GM21737 (cell line): ENCODE measurements around the gene ADGB.
A peak's percentile ranks its signal among the peaks of the same experiment; 100 is the strongest.
"Not testable (repeated sequence)": the region's sequence is repeated elsewhere in the genome, so short reads cannot be mapped to it uniquely, and the experiment has no call there.

ENCODE experiments used
- ATAC-seq: cut with Tn5 transposase; IDR thresholded peaks from one replicate; pipeline ENCODE4 v1.9.1; 2021; ENCODE audit warnings: mild to moderate bottlenecking, moderate library complexity; ENCODE audit not compliant: unreplicated experiment

The ADGB gene

DNA sequence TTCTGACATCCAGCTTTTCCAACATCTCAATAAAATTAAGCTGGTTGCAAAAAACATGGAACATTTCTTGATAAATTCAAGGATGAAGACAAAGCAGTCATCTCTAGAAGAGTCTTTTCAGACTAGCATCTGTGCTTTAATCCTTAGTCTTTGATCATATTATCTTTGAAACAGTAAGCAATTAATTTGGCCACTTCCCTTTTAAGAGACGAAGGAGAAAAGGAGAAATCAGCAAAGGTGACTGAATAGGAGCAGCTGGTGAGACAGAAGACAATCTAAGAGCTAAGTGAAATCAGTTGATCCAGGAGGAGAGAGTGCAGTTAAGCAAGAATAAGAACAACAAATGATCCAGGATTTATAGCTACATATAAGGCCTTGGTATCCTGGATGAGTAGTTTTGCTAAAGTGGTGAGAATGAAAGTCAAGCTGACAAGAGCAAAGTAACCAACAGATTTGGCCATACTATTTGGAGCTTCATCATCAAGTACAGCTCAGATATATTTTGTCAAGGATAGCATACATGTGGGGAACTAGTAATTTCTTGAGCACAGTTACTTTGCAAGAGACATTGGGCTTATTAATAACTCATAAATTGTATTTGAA, 215.5 kb downstream of the ADGB start:
- ATAC-seq: no peak

DNA sequence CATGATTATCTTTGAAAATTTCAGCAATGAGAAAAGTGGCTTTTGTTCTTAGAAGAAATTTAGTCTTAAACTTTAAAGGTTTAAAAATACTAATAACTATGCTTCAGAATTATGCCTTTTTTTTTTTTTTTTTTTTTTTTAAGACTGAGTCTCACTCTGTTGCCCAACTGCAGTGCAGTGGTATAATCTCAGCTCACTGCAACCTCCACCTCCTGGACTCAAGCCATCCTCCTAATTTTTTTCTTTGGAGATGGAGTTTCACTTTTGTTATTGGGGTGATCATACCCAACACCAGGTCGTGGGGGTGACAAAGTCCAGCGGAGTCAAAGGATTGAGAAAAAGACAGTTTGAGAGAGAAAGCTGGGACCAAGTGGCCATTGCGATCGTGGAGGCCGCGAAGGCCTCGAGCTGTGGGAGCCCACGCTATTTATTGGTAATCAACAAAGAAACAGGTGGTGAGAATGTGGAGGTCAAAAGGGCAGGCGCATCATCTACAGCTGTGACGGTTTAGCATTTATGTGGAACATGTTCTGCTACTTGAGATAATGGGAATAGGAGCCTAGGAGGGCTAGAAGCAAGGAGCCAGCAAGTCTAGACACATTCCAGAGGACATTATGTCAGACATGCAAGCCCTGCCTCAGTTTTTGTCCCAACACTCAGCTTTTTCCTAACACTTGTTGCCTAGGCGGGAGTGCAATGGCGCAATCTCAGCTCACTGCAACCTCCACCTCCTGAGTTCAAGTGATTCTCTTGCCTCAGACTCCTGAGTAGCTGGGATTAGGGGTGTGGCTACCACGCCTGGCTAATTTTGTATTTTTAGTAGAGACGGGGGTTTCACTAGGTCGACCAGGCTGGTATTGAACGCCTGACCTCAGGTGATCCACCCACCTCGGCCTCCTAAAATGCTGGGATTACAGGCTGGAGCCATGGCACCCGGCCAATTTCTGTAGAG, 217.0 kb downstream of the ADGB start:
- ATAC-seq: not testable (repeated sequence)

DNA sequence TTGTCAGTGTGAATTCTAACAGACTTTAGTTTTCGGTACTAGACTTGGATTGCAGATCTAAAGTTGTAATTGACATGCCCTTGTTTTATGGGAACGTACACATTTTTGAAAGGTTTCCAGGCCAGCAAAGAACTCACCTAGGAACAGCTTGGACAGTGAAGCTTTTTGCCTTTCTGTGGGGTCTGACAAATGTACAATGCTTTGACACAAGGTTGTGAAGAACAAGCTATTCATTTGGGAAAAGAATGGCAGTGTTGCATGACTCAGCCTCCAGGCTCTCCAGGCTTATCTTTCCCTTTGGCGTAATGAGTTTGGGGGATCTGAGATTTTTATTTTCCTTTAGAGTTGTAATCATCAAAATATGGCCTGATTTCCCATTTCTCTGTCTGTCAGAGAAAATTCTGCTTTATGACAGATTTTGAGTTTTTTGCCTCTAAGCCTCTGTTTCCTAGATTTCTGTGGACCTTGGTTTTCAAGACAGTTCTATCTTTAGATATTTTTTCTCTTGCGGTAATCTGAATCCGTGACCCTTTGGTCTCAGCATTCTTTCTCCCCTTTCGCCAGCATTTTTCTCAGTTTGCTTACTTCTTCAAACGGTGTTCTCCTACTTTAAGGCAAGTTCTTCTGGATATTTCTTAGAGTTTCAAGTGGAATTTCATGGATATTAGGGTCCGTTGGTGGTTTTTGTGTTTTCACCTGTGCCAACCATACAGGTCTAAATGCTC, 221.0 kb downstream of the ADGB start:
- ATAC-seq: no peak

DNA sequence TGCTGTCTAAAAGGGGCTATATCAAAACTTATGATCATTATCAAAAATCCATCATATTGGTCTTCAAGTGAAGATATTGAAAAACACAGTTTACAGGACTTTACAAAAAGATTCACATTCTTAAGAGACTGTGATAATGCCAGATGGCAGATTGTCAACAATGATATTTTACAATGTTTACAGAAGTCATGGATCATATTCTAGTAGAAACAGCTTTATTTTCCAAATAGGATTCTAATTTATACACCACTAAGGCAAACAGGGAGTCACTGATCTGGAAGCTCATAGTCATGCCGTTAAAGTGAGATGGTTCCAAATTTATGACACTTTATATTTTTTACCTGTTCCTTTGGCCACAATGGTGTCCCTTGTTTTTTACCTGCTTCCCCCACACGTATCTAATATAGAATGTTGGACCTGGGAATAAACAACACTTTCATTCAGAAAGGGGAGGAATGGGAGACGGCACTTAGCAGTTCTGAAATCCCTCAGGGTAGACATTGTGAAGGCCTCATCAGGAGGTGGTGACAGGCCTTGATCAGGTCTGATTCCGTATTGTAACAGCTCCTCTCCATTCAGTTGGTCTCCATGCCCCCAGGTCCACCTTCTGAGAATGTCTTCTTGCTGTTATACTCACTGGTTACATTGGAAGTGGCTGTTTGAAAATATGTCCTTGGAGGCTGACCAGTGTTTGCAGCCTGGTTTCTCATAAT, 228.6 kb downstream of the ADGB start:
- ATAC-seq: no peak

DNA sequence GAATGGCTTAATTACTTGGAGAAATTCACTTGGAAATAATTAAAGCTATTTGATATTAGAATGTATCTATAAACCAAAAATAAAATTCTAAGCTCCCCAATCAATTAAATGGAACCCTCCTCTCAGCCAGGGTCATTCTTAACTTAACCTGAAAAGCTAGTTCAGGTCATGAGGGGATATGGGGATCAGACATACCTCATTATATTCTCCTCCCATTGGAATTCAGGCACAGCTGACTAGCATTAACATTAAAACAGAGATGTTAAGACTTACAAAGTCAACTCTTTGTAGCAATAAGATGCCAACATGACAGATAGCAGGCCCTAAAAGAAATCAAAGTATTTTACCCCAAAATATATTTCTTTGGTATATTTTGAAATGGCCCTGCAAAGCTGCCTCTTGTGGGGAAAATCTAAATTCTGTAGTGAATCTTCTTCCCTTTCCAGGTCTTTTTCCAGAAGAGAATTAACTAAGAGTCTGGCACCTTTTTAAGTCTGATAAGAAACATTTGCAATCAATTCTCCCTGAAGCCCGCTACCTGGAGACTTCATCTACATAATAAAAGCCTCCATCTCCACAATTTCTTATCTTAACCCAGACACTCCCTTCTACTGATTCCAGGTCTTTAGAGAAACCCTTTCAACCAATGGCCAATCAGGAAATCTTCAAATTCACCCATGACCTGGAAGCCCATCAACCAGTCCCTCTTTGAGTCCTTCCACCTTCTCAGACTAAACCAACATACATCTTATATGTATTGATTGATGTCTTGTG, 231.2 kb downstream of the ADGB start:
- ATAC-seq: no peak

DNA sequence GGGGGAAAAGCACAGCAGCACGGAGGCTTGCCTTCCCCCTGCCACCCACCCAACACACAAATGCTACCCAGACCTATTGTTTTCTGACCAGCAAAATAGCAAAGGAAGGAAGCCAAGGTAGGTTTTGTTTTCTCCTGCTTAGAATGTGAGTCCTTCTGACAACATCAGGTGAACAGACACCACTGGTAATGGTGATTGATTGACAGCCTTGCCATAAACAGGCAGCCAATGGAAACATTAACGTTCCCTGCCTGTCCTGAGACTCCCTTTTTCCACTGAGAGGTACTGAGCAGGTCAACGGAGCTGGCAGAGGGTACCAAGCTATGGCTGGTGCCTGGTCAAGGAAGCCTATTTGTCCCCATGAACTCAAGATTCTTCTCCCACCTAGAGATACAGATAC, 234.4 kb downstream of the ADGB start:
- no peak for ATAC-seq

DNA sequence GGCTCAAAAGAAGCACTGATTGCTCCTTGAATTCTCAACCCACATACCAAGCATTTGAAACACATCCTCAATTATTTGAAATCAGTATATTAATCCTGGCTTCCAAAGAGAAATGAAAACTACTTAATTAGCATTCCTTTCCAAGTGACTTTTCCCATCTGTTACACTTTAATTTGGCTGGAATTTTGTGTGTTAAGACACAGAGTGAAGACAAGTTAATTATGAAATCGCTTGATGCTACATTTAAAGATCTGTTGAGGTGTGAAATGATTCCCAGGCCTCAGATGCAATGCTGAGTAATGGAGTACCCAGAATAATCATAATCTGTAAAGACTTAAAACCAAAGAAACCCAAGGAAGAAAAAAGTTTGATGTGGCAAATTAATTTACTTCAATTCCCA, 241.4 kb downstream of the ADGB start:
- ATAC-seq: no peak

DNA sequence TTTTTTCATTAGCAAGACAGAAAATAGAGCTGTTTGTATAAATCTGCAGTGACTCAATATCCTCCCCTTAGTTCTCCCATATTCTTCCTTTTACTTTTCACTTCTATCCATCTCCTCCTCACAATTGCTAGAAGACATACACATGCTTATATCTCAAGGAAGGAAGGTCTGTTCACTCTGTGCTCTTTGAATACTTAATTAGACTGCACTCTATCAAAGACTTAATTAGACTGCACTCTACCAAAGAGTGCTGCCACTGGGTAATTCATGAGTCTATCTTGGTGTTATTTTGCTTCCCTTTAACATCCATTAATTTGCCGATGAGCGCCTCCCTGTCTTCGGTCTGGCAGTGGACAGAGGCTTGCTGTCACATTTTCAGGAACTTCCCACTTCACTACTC, 241.9 kb downstream of the ADGB start:
- no peak for ATAC-seq

DNA sequence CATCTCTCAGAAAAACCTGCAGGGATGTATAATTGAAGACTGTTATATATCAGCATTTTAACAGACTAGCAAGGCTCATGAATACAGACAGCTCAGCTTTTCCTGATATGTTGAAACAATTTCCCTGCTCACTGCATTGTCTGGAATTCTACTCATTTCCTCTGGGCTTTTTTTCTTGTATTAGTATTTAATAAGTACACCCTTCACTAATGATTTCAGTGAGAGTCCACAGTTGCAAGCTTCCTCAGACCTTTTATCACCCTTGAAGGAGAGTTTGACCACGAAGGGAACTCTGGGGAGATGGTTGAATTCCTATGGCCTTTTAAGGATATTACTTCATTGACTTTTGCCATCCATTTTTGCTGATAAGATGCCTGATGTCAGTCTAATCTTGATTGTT, 248.7 kb downstream of the ADGB start:
- ATAC-seq: no peak

DNA sequence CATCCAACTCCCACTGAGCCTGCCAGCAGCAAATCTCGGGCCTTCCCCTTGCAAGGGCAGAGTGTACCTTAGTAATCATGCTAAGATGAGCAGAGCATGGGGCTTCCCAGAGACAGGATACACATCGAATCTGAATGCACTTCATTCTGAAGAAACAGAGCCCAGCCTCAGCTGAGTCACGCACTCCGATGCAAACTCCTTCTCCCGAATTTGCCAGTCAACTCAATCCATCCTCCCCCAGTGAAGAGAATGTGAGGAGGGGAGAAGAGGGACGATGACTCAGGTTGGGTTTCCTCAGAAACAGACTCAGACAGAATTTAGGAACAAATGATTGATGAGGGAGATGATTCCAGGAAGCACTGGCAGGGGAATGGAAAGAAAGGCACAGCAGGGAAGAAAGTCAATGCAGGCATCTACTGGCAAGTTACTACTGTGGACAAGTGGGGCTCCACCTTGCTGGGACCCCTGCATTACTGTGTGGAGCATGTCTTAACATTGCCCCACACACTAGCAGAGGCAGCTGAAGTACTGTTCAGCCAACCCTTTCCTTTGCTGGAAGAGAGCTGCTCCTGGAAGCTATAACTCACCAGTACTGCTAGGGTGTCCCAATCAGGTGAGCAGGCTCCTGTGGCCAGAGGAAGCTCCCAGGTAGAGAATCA, 251.6 kb downstream of the ADGB start:
- ATAC-seq: no peak

DNA sequence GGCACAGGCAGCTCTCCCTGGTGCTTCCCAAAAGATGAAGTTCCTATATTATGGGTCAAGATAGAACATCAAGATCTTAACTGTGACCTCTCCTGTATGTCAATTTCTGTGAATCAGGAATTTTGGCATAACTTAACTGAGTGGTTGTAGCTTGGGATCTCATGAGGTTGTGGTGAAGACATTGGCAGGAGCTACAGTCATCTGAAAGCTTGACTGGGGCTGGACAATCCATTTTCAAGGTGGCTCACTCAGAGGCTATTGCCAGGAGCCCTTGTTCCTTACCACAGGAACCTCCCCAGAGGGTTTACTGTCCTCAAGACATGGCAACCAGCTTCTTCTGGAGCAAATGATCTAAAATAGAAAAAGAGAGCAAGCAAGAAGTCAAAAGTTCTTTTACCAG, 252.2 kb downstream of the ADGB start:
- no peak for ATAC-seq

DNA sequence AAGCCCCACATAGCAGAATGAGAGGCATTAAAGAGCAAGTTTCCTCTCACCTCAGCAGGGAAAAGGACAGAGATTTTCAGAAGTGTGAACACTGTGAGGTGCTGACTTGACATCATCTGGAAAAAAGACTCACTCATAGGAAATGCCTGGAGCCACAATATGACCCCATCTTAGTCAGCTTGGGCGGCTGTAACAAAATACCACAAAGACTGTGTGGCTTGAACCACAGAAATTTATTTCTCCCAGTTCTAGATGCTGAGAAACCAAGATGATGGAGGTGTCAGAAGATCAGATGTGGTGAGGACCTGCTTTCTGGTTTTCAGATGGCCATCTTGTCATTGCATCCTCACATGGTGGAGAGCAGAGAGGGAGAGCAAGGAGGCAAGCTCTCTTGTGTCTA, 253.1 kb downstream of the ADGB start:
- ATAC-seq: no peak

DNA sequence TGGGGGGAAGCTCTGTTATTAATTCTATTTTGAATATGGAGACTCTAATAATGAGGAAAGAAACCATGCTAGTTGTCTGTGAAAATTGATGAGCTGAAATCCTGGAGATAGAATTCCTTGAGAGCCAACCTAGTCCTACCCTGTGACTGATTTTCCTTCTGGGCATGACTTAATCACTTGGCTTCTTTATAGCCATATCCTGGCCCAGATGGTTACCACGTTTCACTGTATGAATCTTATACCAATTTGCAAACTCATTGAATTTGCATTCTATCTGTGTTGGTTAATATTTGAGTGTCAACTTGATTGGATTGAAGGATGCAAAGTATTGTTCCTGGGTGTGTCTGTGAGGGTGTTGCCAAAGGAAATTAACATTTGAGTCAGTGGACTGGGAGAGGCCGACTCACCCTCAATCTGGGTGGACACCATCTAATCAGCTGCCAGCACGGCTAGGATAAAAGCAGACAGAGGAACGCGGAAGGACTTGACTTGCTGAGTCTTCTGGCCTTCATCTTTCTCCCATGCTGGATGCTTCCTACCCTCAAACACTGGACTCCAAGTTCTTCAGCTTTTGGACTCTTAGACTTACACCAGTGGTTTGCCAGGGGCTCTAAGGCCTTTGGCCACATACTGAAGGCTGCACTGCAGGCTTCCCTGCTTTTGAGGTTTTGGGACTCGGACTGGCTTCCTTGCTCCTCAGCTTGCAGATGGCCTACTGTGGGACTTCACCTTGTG, 255.9 kb downstream of the ADGB start:
- ATAC-seq: not testable (repeated sequence)

DNA sequence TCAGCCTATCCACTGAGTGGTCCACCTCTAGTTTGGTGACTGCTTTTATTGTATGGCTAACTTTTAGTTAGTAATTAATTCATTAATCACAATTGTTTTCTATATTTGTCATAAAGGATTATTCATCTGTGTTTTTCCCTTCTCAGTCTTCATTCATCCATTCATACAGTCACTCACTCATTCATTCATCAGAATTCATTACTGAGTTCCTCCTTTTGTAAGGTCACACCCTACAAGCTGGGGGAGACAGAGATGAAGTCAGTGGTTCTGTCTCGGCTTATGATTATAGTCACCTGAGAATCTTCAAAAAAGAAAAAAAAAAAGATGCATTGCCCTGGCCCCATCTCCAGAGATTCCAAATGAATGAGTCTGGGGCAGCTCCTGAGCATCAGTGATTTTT, 257.1 kb downstream of the ADGB start:
- no peak for ATAC-seq

DNA sequence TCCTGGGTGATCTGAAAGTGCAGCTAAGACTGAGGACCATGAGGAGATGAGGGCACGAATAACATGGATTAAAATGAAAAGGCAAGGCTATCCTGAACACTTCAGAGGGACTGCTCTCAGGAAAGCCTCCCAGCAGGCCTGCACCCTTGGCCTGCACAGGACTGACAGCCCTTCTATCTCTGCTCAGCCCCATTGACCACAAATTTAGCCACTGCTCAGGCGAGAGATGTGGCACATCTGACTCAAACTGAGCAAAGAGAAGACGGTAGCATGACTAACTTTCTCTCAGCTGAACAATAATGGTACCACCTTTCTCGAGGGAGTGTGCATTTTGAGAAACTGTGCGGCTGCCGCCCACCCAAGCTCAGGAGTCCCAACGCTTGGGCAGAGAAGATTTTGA, 257.5 kb downstream of the ADGB start:
- ATAC-seq: peak; percentile 54

DNA sequence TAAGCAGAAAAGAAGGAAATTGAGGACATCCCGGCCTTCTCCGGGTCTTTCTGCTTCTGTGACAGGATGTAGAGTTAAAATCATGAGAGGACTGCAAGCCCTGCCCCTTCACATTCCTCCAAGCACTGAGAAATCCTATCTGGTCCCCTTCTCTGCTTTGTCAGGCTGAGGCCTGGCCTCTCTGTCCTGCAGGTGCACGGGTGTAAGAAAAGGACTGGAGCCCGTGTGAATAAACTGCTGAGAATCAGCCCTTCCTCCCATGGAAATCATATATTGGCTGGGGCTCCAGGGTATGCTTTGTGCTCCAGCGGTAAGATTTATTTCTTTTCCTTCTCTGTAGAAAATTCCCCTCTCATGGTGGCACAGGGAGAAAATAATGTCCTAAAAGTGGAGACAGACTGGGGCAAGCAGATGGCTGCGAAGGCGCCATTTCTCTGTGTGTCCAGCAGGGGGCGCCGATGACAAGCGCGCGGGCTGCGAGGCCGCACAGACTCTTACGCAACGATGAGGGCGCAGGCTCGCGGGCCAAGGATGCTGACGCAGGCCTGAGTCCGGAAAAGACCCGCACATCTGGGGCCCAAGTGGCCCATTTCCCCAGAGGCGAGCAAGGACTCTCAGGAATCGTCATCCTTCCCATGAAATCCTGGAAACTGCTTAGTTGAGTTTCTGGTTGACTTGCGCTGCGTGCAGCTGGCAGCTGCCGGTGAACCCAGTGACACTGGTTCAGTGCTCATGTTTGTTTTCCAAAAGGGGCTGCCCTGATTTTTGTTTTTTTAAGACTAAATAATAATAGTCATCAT, 258.6 kb downstream of the ADGB start:
- ATAC-seq: peak; percentile 86

DNA sequence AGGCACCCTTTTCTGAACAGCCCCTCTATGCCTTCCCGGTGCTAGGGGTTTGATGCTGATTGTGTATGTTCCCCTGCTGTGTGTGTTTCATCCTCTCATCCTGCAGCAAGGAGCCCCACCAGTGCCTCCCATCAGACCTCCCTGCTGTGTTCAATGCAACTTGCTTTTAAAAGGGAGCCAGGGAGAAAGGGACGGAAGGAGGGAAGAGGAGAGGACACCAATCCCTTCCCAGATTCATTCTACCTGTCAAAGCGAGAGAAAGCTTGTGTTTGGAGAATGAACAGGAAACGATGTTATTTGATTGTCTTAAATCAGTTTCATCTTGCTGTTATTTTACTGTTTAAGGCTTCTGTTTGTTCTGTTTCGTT, 259.2 kb downstream of the ADGB start:
- ATAC-seq: peak; percentile 4

DNA sequence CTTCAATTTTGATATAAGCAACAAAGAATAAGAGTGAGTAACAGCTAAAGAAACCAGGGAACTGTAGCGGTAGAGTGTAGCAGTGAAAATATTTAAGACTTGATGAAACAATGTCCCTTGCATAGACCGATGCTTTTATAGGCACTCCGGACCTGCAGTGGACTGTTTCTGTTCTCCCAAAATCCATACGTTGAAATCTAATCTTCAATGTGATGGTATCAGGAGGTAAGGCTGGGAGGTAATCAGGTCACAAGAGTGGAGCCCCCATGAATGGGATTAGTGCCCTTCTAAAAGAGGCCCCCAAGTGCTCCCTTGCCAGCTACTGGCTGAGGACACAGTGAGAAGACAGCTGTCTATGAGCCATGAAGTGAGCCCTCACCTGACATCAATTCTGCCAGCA, 260.4 kb downstream of the ADGB start:
- no peak for ATAC-seq
